GM12892 (cell line): ENCODE measurements around the gene FHL1.

ENCODE experiments used
- DNase-seq: peaks from one replicate; pipeline ENCODE4 v3.0.0; 2011; ENCODE audit not compliant: insufficient read length
- FAIRE-seq: peaks from 2 replicates; lab custom pipeline; 2011; peaks lifted over from hg19 to GRCh38; lab: Jason Lieb, UNC
- POLR2A ChIP-seq: IDR thresholded peaks from 2 replicates; pipeline ENCODE4 v1.6.1; 2011; ENCODE audit warnings: low read depth, low read length, control low read depth
- POLR2AphosphoS5 ChIP-seq: IDR thresholded peaks from 2 replicates; pipeline ENCODE4 v1.6.1; 2011; ENCODE audit warnings: low read depth, low read length, control low read depth
- TAF1 ChIP-seq: IDR thresholded peaks from 2 replicates; pipeline ENCODE4 v1.6.1; 2011; ENCODE audit warnings: low read depth, mild to moderate bottlenecking, control low read depth, low read length, borderline replicate concordance

The FHL1 gene

DNA sequence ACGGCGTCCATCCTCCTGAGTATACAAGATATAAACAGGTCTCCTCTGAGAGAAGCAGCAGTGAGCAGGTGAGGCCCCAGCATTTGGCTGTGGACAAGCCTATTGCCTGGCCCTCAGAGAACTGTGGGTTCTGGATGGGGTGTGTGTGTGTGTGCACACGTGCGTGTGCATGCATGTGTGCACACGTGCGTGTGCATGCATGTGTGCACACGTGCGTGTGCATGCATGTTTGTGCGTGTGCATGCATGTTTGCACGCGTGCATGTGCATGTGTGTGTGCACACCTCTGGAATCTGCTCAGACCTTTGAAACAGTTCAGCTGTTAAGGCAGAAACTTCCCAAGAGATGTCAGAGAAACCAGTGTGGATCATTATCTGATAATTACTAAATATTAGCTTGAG lies 22.2 kb upstream of the FHL1 start:
- DNase-seq (no peak), FAIRE-seq (no peak)
- TF ChIP-seq TAF1 (no peak), POLR2AphosphoS5 (no peak), POLR2A (no peak)

DNA sequence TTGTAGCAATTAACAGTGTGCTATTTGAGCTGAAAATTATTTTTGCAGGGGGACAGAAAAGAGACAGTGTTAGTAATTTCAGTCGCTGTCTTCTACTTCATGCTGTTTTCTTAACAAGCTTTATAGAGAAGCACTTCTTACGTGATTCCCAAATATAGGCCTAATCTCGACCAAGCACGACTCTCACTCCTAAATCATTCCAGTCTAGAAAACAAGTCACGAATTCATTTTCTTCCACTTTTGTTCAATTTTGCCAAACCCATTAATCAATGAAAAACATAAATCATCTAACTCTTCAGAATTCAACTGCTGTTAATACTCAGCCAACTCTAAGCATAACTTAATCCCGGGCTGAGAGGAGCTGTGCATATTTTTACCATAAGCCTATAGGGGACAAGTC lies 21.0 kb upstream of the FHL1 start:
- DNase-seq (no peak), FAIRE-seq (no peak)
- TF ChIP-seq POLR2A (no peak), POLR2AphosphoS5 (no peak), TAF1 (no peak)

DNA sequence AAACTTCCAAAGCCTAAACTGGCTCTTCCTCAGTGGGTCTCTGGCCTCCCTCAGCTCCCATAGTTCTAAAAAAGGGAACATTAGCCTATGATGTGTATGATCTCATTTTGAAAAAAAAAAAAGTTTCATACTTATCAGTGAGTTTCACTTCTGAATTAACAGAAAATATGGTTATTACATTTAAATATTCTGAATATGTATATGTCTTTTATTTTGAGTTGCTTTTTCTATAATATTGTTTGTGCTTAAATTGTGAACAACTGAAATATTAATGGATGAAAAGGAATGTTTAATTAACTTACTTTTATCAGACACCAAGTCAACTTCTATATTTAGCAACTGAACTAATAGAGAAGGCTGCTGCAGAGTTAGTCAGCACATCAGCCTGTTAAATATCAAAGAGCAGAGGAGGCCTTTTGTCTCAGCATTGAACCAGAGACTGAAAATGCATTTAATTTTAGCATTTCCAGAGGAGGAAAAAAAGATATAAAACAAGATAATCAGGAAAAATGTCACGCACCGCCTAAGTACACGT lies 20.4 kb upstream of the FHL1 start:
- DNase-seq (no peak), FAIRE-seq (no peak)
- TF ChIP-seq POLR2A (no peak), POLR2AphosphoS5 (no peak), TAF1 (no peak)

DNA sequence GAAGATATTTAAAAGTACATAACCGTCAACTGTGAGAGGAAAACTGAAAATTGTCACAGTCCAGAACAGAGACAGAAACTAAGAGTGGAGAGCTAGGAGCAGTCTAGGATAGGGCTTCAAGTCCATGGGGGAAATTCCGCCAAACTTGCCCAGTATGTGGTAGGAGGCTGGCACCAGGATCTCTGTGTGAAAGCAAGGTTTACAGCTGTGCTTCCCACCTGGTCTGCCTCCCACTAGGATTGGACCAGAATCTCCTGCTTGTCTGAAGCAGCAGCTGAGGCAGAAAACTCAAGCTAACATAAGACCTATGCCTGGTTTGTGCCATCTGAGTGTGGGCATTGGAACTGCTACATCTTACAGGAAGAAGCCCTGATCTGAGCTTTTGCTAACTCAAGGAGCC lies 18.6 kb upstream of the FHL1 start:
- FAIRE-seq (no peak), DNase-seq (no peak)
- TF ChIP-seq POLR2A (no peak), TAF1 (no peak), POLR2AphosphoS5 (no peak)

DNA sequence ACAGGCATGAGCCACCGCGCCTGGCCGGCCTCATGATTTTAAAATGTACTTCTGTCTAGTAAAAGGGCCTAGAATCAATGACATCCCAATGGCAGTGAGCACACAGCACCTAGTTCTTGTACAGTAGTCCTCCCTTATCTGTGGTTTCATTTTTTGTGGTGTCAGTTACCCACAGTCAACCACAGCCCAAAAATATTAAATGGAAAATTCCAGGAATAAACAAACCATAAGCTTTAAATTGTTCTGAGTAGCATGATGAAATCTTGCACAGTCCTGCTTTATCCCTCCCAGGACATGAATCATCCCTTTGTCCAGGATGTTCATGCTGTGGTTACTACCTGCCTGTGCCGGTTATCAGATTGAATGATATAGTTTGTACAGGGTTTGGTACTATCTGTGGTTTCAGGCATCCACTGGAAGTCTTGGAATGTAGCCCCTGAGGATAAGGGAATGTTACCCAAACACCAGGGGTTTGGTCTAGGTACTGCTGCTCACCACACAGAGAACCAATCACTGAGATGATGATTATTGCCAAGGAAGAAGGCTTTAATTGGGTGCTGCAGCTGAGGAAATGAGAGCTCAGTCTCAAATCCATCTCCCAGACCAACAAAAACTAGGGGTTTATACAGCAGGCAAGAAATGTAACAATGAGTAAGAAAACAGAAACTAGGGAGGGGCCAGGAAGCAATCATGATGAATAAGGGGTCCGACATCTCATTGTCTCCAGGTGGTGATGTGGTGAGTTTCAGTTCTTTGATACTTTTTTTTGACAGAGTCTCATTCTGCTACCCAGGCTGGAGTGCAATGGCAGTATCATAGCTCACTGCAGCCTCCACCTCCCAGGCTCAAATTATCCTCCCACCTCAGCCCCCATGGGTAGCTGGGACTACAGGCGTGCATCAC lies 16.2 kb upstream of the FHL1 start:
- TF ChIP-seq POLR2A = no peak
- no peak for TF ChIP-seq TAF1
- no peak for TF ChIP-seq POLR2AphosphoS5
- DNase-seq (no peak), FAIRE-seq (no peak)

DNA sequence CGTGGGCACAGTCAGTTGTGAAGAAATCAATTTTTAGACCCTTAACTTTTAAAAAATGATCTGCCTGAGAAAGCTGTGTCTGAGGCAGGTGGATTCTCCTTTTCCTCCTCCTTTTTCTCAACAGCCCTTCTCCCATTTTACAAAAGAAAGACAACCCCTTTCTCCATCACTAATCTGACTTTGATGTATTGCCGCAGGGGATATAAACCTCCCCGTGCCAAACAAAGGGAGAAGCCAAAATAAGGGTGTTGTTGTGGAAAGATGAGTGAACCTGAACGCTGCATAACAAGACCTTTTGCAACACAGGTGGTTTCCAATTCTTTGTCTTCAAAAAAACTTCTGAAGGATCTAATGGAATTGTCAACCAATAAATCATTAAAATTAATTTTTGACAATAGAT lies 8.4 kb upstream of the FHL1 start:
- no peak for TF ChIP-seq TAF1
- TF ChIP-seq POLR2A = no peak
- TF ChIP-seq POLR2AphosphoS5 = no peak
- DNase-seq = no peak
- no peak for FAIRE-seq

DNA sequence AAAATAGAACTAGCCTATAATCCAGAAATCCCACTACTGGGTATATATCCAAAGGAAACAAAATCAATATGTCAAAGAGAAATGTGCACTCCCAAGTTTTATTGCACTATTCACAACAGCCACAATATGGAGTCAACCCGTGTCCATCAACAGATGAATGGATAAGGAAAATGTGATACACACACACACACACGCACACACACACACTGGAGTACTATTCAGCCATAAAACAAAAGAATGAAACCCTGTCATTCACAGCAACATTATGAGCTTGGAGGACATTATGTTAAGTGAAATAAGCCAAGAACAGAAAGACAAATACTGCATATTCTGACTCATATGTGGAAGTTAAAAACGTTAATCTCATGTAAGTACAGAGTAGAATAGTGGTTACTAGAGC lies 5.8 kb upstream of the FHL1 start:
- TF ChIP-seq TAF1 (no peak), POLR2A (no peak), POLR2AphosphoS5 (no peak)
- FAIRE-seq (no peak), DNase-seq (no peak)

DNA sequence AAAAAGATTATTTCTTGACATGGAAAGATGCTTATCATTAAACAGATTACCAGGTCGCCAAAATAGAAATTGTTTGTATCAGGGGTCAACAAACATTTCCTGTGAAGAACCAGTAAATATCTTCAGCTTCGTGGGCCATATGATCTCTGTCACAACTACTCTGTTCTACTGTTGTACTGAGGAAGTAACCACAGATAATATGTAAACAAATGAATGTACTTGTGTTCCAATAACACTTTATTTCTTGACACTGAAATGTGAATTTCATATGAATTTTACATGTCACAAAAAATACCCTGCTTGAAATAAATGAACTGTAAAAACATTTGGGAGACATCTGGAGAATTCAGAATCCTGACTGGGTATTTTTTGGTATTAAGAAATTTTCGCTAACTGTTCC lies 4.7 kb upstream of the FHL1 start:
- no peak for TF ChIP-seq TAF1
- TF ChIP-seq POLR2A = no peak
- TF ChIP-seq POLR2AphosphoS5 = no peak
- FAIRE-seq = no peak
- DNase-seq = no peak

DNA sequence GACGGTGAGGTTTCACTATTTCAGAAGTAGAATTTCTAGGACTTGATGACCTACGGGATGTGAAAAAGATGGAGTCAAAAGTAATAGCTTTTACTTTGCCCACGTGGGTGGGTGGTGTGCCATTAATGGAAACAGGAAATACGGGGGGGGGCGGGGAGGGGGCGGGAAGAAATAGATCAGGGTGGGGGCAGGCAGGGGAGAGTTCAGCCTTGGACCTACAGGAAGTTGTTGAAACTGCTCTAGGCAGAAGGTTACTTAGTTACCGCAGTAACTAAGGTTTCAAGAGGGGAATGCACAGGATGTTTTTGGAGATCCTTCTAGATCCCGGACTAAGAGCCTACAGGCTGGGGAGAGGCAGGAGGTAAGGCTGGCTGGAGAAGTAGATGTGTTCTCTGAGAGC lies 3.6 kb upstream of the FHL1 start:
- DNase-seq = no peak
- TF ChIP-seq POLR2AphosphoS5 (no peak), POLR2A (no peak), TAF1 (no peak)
- no peak for FAIRE-seq

DNA sequence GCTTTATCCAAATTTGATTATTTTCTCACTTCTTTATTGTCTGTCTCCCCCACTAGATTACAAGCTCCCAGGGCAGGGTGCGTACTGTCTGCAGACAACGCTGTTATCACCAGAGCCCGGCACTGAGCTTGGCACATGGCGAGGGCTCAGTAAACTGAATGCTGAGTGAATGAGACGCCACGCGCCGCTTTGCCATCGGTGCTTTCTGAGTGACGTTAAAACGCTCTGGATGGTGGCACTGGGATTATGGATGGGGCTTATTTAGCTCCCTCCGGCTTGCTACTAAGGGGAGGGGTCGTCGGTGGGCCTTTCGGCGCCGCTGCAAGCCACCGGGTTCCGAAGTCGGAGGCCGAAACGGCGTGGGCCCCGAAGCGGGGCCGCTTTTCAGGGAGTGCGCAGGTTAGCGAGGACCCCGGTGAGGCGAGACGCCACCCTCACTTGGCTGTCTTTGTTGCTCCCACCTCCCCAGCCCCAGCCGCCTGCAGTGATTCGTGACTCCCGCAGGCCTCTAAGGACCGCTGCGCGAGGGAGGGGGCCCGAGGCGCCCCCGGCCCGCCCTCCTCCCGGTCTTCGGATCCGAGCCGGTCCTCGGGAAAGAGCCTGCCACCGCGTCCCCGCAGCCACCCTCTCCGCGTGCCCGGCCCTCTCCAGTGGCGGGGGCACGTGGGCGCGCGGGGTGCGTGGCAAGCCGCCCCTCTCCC lies 569 bp upstream of the FHL1 start:
- FAIRE-seq = no peak
- no peak for TF ChIP-seq POLR2A
- no peak for TF ChIP-seq POLR2AphosphoS5
- no peak for TF ChIP-seq TAF1
- peak; percentile 28 for DNase-seq

DNA sequence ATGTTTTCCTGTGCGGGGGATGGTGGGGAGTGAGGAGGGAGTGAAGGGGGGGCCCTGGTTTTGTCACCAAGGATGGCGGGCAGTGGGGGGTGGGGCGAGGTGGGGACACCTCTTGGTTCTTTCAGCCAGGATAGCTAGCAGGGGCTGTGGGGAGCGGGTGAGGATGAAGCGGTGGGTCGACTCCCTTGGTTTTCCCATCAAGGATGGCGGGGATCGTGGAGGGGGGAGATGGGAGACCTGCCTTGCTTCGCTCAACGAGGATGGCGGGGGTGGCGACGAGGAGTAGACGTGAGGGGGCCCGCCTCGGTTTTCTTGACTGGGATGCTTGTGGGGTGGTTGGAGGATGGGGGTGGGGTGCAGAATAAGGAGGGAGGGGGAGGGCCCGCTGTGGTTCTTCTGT lies 643 bp downstream of the FHL1 start:
- DNase-seq (no peak), FAIRE-seq (no peak)
- TF ChIP-seq POLR2A = no peak
- TF ChIP-seq POLR2AphosphoS5 = no peak

DNA sequence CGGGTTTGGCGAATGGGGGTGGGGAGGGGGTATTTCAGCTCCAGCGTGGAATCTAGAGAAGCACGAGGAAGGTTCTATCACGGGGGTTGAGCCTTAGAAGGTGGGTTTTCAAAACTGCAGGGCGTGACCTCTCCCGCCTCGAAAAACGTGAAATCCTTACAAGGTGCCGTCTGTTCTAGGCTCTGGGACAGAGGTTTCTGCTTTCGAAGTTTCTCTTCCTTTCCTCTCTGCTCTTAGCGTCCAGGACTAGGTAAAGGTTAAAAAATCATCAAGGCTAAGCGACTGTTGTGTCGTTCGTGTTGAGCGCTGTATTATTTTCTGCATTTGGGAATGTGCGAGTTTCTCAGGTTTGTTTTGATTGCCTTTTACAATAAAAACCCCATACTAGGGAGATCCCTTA lies 1.1 kb downstream of the FHL1 start:
- no peak for FAIRE-seq
- TF ChIP-seq POLR2A (no peak), POLR2AphosphoS5 (no peak), TAF1 (no peak)
- DNase-seq = no peak
